MG63 (cell line): ENCODE measurements around the gene RBM39. TPM values are rescaled to one million over a fixed set of nuclear protein-coding genes. Genes with fewer than 3 reads are reported as not detected.
A peak's percentile ranks its signal among the peaks of the same experiment; 100 is the strongest.

Source experiments
- DNase-seq: peaks from one replicate; pipeline ENCODE4 v3.0.0-alpha.2; 2020
- H3K27me3 ChIP-seq: fragments of 250-450 bp; sonication (Bioruptor Pico); 2 replicates; pipeline ENCODE4 v1.5.1; 2020; ENCODE audit warnings: mild to moderate bottlenecking, moderate library complexity
- H3K36me3 ChIP-seq: fragments of 250-450 bp; sonication (Bioruptor Pico); 2 replicates; pipeline ENCODE4 v1.5.1; 2020; ENCODE audit warnings: mild to moderate bottlenecking, moderate library complexity
- H3K4me3 ChIP-seq: fragments of 250-450 bp; sonication (Bioruptor Pico); 2 replicates; pipeline ENCODE4 v1.5.1; 2020; ENCODE audit warnings: mild to moderate bottlenecking, moderate library complexity
- H3K9me3 ChIP-seq: fragments of 250-450 bp; sonication (Bioruptor Pico); 2 replicates; pipeline ENCODE4 v1.5.1; 2020; ENCODE audit warnings: mild to moderate bottlenecking, moderate library complexity
- total RNA-seq: library from RNA; depleted of rRNA; stranded (reverse); fragments of >200 nt; shearing (Covaris generic); gene quantifications from 2 replicates; pipeline ENCODE4 v1.2.3, GENCODE V29; 2014; ENCODE audit warnings: low replicate concordance; rRNA removed

RBM39 gene
- total RNA-seq, 1 experiment from 2014 or later = 273 TPM

DNA sequence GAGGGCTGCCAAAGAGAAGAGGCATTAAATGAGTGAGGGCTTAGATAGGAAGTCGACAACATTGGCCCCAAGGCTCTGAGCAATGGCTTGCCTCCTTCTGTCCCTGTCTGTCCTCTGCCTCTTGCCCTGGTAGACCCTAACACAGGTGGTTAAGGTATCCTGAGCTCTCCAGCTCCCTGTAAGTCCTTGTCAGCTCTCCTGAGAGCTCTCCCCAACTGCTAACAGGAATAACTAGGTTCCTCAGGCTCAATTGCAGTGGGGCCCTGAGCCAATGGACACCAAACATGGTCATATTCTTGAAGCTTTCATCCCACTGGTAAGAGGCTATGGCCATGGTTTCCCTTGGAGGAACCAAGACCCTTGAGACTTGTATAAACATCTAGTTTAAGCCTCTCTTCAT lies 72.4 kb downstream of the RBM39 start:
- no peak overlapping the region for H3K4me3 ChIP-seq
- peaks cover 58% of the 10 kb centered on the region for H3K36me3 ChIP-seq
- no peaks in the 10 kb centered on the region for H3K27me3 ChIP-seq
- DNase-seq = no peak
- no peaks in the 10 kb centered on the region for H3K9me3 ChIP-seq

DNA sequence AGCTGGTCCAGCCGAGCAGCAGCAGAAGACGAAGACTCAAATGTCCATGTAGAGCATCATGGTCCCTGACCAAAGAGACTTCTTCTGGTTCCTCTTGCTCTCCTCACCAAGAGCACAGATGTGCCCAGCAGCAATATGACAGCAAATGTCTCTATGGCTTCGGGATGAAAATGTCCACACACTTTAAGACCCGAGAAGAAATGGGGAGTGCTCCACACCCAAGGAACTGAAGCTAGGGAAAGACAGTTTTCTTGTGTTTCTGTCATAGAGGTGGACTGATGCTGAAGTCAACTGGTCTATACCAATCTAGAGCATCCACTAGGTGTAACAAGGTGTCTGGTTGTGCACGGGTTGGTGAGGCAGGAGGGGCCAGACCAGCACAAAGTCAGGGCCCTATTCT lies 72.8 kb downstream of the RBM39 start:
- Histone ChIP-seq H3K9me3 (no peaks in the 10 kb centered on the region), H3K27me3 (no peaks in the 10 kb centered on the region), H3K36me3 (peaks cover 56% of the 10 kb centered on the region), H3K4me3 (no peak overlapping the region)
- no peak for DNase-seq

DNA sequence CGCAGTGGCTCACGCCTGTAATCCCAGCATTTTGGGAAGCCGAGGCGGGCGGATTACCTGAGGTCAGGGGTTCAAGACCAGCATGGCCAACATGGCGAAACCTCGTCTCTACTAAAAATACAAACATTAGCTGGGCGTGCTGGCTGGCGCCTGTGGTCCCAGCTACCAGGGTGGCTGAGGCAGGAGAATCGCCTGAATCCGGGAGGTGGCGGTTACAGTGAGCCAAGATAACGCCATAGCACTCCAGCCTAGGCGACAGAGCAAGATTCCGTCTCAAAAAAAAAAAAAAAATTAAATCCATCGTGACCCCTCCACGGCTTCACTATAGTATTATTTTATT lies 76.1 kb downstream of the RBM39 start:
- H3K9me3 ChIP-seq = no peaks in the 10 kb centered on the region
- no peak overlapping the region for H3K4me3 ChIP-seq
- peaks cover 45% of the 10 kb centered on the region for H3K36me3 ChIP-seq
- H3K27me3 ChIP-seq = no peaks in the 10 kb centered on the region
- no peak for DNase-seq

DNA sequence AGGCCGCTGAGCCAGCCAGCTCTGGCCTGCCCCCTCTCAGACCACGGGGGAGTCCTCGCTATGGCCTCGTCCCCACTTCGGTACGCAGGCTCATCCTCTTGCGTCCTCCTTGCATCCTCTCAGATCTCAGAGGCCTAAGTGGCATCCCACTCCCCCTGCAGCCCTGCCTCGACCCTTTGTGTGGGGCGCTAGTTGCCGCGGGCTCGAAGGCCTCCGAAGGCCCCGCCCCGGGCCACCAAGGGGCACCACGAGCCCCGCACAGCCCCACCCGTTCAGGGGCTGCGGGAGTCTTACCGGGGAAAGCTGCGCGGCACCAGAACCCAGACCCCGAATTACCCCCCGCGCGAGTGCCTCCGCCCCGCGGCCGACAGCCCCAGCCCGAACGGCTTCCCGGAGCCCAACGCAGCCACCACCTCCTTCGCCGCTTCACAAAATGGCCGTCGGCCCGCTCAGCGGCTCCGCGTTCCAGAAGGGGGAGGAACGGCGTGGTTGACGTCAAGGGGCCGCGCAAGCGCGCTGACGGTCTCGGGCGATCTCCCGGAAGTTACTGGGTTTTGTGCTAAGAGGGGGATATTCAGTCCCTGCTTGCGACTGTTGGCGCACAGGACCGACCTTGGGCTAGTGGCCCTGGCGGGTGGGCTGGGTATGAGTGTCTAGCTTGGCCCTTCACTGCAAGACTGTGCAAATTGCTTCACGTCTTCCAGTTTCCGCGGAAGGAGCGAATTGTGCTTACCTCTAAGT lies 77.4 kb downstream of the RBM39 start, which contains the start of the genes CPNE1 and RBM12:
TSS of gene CPNE1 (minus strand) at position 435 of the 741 bp plus-strand sequence. CDS start 31,977 bp downstream, outside the sequence.
TSS of gene RBM12 (minus strand) at position 435 of the 741 bp plus-strand sequence. CDS start 9,578 bp downstream, outside the sequence.
- DNase-seq = peak; percentile 93
- peaks cover 35% of the 10 kb centered on the region for H3K36me3 ChIP-seq
- peak within 1 kb of the TSS; percentile 85 for H3K4me3 ChIP-seq
- H3K9me3 ChIP-seq = no peaks in the 10 kb centered on the region
- no peaks in the 10 kb centered on the region for H3K27me3 ChIP-seq

DNA sequence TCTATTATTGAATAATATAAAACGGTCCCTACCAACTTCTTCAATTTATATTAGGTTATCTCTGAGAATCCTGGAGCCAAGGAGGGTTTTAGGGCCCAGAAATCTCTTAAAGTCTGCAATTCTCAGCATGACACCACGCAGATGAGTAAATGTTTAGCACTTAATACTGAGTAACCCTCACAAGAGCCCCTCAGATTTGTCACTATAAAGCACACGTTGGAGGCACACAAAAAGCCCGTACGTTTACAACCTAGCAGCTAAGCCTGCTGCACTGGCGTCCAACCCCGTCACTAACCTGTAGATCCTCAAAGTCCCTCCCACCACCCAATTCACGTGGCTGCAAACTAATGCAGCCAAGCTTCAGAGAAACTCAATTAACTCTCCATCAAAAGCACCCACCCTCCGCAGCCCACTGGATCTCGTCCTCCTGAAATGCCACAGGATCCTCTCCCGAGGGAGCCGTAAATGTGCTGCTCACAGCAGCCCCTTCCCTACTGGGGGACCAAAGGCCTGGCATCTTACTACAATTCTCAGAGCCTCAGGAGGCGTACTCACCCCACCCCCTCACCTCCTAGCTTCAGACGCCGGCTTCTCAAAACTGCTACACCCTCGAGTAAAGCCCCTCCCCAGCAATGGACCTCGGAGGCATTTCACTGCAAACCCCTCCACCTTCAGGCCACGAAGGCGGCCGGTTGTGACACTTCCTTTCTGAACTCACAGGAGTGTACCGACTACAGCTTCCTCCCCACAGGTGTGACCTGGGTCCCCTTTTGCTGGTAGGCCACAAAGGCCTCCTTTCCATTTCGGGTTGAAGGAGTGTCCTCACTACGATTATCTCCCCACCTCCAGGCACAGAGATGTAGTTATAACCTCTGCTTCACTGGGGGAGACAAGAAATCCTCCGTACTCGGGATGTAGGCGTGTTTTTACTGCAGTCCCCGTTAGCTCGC lies 78.3 kb downstream of the RBM39 start:
- DNase-seq = peak; percentile 39
- Histone ChIP-seq H3K9me3 (no peaks in the 10 kb centered on the region), H3K27me3 (no peaks in the 10 kb centered on the region), H3K36me3 (peaks cover 28% of the 10 kb centered on the region), H3K4me3 (peak overlapping the region; percentile 85)

DNA sequence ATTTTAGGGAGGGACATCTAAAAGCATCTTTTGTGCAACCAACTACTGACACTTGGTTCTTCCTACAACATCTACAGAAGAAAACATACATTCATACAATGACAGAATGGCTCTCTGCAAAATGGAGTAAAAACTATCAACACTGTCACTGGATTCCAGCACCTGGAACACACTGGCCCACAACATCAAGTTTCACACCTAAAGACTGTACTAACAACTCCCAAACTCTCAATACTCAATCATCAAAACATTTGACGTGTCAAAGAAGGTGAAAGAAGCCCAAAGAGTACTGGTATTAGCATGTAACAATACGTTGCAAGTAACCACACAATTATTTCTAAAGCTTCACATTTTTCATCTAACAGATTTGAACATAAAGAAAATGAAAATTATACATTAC lies 79.5 kb downstream of the RBM39 start:
- Histone ChIP-seq H3K27me3 (no peaks in the 10 kb centered on the region), H3K36me3 (peaks cover 33% of the 10 kb centered on the region), H3K4me3 (peak overlapping the region; percentile 85), H3K9me3 (no peaks in the 10 kb centered on the region)
- DNase-seq = no peak

DNA sequence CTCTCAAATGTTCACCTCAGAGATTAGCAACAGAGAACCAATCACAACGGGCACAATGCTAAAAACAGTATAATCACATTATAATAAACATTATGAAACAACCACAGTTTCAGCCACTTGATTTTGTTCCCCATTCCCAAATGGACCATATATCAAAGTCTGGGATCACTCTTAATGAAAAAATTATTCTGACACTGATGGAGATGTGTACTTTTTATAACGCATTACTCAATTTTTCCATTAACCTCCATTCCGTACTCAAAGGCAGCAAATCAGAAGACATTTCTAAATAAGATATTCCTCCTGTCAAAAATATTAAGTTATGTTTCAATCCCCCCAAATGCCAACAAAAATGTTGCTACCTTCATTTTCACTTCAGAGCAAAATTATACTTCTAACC lies 80.2 kb downstream of the RBM39 start:
- DNase-seq = no peak
- H3K36me3 ChIP-seq = peaks cover 39% of the 10 kb centered on the region
- H3K4me3 ChIP-seq = peak overlapping the region; percentile 85
- no peaks in the 10 kb centered on the region for H3K9me3 ChIP-seq
- H3K27me3 ChIP-seq = no peaks in the 10 kb centered on the region

DNA sequence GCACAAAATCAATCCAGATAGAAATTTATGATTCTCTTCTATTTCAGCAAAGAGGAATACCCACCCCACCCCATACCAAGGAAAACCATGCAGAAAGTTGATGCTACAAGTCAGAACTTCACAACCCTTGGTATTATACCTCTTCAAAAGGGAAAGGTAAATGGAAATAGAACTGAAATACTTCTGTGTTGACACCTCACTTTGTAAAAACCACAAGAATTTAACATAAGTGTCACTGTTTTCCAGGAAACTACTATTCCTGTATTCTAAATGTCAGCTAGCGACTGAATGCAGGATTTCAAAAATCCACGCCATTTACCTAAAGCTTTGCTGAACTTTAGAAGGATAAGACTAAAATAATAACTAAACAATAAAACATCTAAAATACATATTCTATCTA lies 81.0 kb downstream of the RBM39 start:
- H3K4me3 ChIP-seq = no peak overlapping the region; the same call in 1 of the 2 replicates
- DNase-seq = no peak

DNA sequence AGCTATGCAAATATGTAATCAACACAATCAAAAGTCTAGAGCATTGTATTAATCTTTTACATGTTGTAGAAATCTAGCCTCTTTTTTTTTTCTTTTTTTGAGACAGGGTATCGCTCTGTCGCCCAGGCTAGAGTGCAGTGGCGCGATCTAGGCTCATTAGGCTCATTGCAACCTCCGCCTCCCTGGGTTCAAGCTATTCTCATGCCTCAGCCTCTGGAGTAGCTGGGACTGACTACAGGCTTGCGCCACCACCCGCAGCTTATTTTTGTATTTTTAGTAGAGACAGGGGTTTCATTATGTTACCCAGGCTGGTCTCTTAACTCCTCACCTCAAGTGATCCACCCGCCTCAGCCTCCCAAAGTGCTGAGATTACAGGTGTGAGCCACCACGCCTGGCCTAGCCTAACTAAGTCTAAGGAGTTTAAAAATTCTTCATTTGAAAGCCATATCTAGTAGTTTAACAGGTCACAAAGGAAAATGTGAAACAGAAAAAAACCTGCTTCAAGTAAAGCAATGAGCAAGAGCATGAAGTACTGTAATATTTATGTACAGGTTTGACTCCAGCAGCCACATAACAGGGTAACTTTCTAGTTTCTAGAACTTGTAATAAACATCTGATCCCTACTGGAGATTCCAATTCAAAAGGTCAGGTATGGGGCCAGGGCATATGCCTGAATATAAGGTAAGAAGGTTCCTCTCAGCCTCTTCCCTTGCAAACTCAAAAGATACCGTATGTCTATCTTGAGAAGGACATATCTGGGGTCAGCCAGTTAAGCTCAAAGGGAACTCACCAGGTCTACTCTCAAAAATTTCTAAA lies 81.7 kb downstream of the RBM39 start:
- Histone ChIP-seq H3K9me3 (no peaks in the 10 kb centered on the region), H3K27me3 (no peaks in the 10 kb centered on the region), H3K4me3 (no peak overlapping the region), H3K36me3 (peaks cover 53% of the 10 kb centered on the region)
- no peak for DNase-seq

More for the DNA sequence above, 81.0 kb downstream of the RBM39 start:
- Histone ChIP-seq H3K36me3 (peaks cover 47% of the 10 kb centered on the region), H3K27me3 (no peaks in the 10 kb centered on the region), H3K9me3 (no peaks in the 10 kb centered on the region)

DNA sequence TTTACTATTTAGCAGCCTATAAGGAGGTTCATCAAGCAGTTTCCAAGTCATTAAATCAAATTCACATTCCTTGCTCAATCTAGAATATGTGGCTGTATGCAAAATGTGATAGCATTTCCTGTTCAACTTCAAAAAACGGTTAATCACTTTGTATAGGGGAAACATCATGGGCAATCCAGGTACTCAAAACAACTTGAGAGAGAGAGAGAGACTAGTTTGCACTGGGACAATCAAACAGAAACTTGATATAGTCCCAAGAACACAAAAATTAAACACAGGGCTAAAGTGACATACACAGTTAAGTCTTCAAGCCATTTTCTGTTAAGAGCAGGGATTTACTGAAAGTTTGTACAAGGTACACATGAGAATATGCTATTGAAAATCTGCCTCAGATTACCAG lies 84.8 kb downstream of the RBM39 start:
- no peaks in the 10 kb centered on the region for H3K9me3 ChIP-seq
- no peak for DNase-seq
- no peaks in the 10 kb centered on the region for H3K27me3 ChIP-seq
- H3K4me3 ChIP-seq = no peak overlapping the region
- H3K36me3 ChIP-seq = peaks cover 72% of the 10 kb centered on the region

DNA sequence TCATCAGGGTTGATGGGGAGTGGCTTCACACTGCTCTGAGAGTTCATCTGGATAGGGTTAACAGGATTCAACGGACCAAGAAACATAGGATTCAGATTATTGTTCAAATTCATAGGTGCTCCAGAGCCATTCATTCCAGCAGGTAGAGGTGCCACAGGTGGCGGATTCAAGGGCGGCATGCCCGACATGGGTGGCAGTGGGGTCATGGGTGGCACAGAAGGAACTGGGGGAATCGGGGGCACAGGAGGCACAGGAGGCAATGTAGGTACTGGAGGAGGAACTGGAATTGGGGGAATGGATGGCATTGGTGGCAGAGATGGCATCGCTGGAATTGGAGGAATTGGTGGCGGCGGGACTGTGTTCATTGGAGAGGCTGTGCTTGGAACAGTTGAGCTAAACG lies 87.6 kb downstream of the RBM39 start:
- Histone ChIP-seq H3K9me3 (no peaks in the 10 kb centered on the region), H3K4me3 (no peak overlapping the region), H3K27me3 (no peaks in the 10 kb centered on the region), H3K36me3 (peaks cover 83% of the 10 kb centered on the region)
- no peak for DNase-seq

DNA sequence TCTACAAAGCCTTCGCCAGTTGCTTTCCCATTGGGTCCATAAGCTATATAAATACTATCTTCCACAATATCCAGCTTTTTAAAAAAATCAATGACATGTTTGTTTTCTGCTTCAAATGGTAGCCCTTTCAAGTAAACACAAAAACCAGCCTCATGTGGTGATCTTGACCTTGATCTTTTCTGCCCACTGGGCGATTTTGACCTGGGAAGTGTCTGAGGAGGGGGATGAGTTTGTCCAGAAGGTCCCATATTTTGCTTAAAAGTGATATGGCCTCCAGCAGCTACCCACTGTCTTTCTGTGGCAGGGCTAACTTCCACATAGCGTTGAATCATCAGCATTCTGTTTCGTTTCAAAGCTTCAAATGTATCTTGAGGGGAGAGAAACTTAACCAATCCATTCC lies 88.2 kb downstream of the RBM39 start:
- Histone ChIP-seq H3K9me3 (no peaks in the 10 kb centered on the region), H3K36me3 (peaks cover 83% of the 10 kb centered on the region), H3K4me3 (no peak overlapping the region), H3K27me3 (no peaks in the 10 kb centered on the region)
- no peak for DNase-seq

Other genes starting within 250 kb of the RBM39 start
- not detected in 2 replicates for gene C20orf173, start 212.6 kb downstream of the RBM39 start, total RNA-seq
- gene ERGIC3, start 200.2 kb downstream of the RBM39 start, total RNA-seq = 392 and 530 TPM in 2 replicates
- 0.47 and 1.4 TPM in 2 replicates for gene SPAG4, start 126.4 kb downstream of the RBM39 start, total RNA-seq
- gene CPNE1, start 77.4 kb downstream of the RBM39 start, total RNA-seq = 284 and 335 TPM in 2 replicates
- 42.9 and 54.6 TPM in 2 replicates for gene RBM12, start 77.4 kb downstream of the RBM39 start, total RNA-seq
- 94.3 and 130 TPM in 2 replicates for gene NFS1, start 42.9 kb downstream of the RBM39 start, total RNA-seq
- 143 and 318 TPM in 2 replicates for gene ROMO1, start 42.9 kb downstream of the RBM39 start, total RNA-seq
- gene PHF20, start 29.8 kb upstream of the RBM39 start, total RNA-seq = 50.5 and 57.7 TPM in 2 replicates
- gene SCAND1, start 212.2 kb upstream of the RBM39 start, total RNA-seq = 29.8 and 79.0 TPM in 2 replicates
- 3.4 TPM in 1 of 2 replicates, not detected in the other for gene CNBD2, start 226.3 kb upstream of the RBM39 start, total RNA-seq